Erythroblast (primary cell): ENCODE measurements around the gene IMMP2L.

ENCODE experiments used
- GATA1 ChIP-seq: IDR thresholded peaks from 2 replicates; pipeline ENCODE4 v1.6.1; 2011; ENCODE audit warnings: low read depth, mild to moderate bottlenecking, control low read depth, low read length, moderate library complexity
- POLR2A ChIP-seq: IDR thresholded peaks from 2 replicates; pipeline ENCODE4 v1.6.1; 2011; ENCODE audit warnings: mild to moderate bottlenecking, low read length

DNA sequence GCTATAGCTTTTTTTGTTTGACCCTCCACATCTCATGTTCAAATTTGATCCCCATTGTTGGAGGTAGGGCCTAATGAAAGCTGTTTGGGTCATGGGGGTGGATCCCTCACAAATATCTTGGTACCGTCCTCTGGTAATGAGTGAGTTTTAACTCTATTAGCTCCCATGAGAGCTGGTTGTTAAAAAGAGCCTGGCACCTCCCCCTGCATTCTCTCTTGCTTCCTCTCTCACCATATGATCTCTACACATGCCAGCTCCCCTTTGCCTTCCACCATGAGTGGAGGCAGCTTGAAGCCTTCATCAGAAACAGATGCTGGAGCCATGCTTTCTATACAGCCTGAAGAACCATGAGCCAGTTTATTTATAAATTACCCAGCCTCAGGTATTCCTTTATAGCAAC lies 43.0 kb upstream of the IMMP2L start:
- TF ChIP-seq POLR2A = no peak
- no peak for TF ChIP-seq GATA1
